Left forelimb (tissue), 1 donor: ENCODE results near the gene CFAP61.
"Not testable (repeated sequence)": the region's sequence is repeated elsewhere in the genome, so short reads cannot be mapped to it uniquely, and the experiment has no call there.

Source experiments
- DNase-seq: peaks from one replicate; pipeline ENCODE4 v3.0.0-alpha.2; 2018; ENCODE audit warnings: low spot score

Gene CFAP61

DNA sequence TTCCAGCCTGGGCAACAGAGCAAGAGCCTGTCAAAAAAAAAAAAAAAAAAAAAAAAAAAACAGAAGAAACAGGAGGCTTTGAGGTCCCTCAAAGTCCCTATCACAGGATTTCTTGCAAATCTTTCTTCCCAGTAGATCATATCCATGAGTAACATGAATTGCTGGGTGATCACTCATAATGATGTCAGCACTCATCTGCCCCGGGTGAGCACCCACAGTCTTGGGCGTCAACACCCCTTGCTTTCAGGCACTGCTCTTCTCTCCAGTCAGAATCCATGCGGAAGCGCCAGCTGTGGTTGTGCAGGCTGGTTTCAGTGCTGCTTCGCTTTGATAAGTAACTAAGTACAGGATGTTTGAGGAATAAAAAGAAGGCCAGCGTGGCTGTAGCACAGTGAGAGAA lies 275.4 kb downstream of the CFAP61 start:
- DNase-seq = no peak

GRCh38 chr20:20329564-20329963 lies 277.2 kb downstream of the CFAP61 start:
- DNase-seq = no peak

DNA sequence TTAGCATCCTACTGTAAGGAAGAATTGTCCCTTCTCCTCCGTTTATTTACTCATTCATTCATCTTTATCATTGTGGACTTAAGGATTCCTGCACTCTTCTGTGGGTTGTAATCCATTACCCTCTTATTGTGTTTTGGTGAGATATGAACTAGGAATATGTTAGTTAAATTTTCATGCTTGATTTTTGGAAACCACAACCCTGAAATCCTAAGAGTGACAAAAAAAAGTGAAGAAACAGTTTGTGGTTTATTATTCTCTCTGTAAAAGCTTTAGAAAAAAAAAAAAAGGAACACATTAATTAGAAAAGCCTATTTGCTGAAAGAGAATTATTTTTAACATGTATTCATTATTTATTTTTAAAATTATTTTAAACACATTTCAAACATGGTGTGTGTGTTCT lies 278.8 kb downstream of the CFAP61 start:
- no peak for DNase-seq

GRCh38 chr20:20331817-20332216 lies 279.5 kb downstream of the CFAP61 start:
- no peak for DNase-seq

GRCh38 chr20:20333866-20334265 lies 281.5 kb downstream of the CFAP61 start:
- DNase-seq = no peak

GRCh38 chr20:20334489-20334888 lies 282.2 kb downstream of the CFAP61 start:
- no peak for DNase-seq

DNA sequence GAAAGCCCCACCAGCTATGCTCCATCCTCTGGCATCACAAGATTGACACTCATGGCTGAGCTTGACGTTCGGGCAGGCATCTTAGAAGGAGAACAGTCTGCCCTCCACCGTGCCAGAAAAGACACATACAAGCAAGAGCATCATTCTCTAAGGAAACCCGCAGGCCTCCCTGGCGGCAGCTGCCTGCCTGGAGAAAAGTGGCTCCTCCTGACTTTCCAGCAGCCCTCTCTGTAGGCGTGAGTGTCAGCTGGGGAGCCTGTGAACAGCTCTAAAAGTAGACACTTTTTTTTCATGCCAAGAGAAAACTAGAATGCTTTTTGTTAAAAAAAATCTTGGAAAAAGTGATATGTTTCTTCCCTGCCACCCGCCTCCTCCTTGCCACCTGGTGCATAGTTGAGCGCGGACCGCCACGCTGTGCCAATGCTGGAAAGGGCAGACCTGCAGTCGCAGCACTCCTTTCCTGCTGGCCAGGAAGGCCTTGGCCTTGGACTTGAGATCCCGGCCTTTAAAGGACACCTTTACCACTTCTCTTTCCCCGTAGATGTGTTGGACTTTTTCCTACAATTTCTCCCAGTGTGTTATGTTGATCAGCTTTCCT lies 285.9 kb downstream of the CFAP61 start:
- no peak for DNase-seq

DNA sequence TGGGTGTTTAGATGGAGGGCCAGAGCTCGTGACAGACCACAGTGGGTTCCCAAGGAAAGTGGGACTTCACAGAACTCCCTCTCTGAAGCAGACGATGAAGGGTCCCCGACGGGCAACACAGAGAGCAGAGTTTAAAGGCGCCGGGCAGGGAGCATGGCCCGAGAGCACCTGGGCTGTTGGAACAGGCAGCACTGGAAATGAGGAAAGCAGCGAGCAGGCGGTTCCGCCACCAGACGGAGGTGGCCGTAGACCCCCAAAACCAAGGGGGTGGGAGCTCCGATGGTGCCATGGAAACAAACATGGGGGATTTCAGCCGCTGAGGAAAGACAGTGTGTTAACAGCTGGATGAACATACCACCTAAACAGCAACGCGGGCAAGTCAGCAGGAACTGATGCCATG lies 288.1 kb downstream of the CFAP61 start:
- DNase-seq = no peak

DNA sequence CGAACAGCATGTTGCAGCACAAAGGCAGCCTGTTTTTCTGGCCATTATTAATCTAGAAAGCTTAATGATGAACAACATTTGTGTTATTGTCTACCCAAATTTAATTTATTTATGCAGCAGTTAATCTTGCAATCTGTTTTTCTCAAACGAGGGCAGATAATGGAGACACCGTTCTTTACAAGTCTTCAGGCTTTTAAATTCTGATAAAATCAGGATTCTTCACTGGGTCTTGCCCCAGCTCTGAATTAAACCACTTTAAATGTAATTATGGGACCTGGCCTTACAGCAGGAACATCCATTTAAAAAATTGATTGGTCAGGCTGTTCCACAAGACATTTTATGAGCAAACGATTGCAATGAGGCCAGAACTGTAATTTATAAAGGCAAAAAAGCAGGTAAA lies 289.0 kb downstream of the CFAP61 start:
- DNase-seq = no peak

DNA sequence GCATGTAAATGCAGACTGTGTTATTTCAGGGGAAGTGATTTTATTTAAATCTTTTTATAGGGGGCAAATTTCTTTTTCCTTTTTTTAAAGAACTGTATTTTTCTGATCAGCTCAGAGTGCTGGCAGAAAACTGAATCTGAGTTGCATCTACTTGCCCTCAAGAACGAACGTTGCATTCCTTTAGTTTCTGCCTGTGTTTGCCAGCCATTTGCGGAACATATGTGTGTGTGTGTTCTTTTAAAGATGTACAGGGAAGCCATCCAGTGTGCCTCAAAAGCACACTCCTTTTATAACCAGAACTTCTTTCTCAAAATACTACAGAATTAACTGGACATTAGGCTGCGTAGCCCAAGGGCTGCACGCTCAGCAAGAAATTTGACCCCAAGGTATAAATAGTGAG lies 289.7 kb downstream of the CFAP61 start:
- DNase-seq = no peak

DNA sequence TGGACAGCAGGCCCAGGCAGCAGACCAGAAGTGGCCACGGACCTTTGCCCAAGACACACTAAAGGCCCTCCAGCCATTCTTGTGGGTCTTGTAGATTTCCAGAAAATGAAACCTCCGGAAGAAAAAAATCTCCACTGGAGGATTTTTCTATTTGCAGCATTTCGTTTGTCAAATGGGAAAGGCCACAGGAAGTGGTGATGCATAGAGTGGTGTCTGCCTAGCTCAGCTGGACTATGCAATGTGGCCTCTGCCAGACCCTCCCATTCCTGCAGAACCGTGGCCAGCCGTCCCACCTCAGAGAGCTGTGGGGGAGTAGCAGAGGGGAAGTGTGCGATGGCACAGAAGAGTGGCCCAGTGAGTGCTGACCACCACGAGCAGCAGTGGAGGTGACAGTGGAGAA lies 291.6 kb downstream of the CFAP61 start:
- DNase-seq = no peak

GRCh38 chr20:20344476-20344875 lies 292.1 kb downstream of the CFAP61 start:
- no peak for DNase-seq

- DNase-seq = no peak
Measured at GRCh38 chr20:20353576-20353975, 301.2 kb downstream of the CFAP61 start.

- not testable (repeated sequence) for DNase-seq
Measured at GRCh38 chr20:20355503-20355902, 303.2 kb downstream of the CFAP61 start.

DNA sequence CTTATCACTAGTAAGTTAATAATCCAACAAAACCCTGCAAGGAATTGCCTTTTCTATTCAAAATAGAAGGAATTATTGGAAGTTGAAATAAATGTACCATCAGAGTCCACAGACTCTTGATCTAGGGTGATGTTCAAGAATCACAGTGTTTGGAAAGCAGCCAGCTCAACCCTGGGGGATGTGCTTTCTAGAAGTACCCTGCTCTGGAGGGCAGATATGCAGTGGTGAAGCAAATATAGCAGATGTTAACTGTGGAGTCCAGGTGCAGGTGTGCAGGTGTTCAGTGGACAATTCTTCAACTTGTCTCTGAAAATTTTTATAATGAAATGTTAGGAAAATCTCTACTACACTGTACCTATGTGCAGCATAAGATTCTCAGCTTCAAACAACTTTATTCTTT lies 306.5 kb downstream of the CFAP61 start:
- no peak for DNase-seq

GRCh38 chr20:20359628-20360027 lies 307.3 kb downstream of the CFAP61 start:
- no peak for DNase-seq

DNA sequence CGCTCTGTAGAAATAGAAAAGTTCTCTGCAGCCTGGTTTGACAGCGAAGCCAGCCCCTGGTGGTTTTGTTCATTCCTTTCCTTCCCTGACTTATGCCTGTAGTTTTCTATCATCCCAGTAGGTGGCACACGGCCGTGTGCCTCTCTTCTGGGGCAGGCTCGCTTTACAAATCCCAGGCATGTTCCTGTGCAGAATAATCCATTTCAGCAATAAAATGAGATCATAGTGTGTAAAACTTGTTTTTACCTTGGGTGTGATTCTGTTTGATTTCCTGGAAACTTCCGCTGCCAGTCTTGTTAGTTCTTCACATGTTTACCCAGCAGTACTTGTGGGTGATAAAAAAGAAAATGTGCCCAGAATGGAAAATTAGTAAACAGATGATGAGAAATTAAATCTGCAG lies 308.1 kb downstream of the CFAP61 start:
- DNase-seq = no peak

GRCh38 chr20:20362774-20363433 lies 310.6 kb downstream of the CFAP61 start:
- DNase-seq = no peak

DNA sequence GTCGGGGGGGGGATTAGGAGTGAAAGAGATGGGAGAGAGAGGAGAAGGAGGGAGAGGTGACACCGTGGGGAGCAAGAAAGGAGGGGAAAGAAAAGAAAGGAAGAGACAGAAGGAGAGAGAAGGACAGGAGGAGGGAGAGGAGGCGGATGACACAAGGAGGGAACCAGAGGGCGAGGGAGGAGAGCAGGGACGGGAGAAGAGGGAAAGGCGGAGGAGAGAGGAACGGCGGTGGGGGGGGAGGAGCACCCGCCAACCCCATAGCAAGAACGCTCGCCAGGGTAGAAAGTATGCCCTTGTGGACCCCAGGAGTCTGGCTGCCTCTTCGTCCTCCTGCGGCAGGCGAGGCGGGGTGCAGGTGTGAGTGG lies 311.1 kb downstream of the CFAP61 start:
- no peak for DNase-seq

- DNase-seq = no peak
Measured at GRCh38 chr20:20363799-20364592, 311.7 kb downstream of the CFAP61 start.

- no peak for DNase-seq
Measured at GRCh38 chr20:20364593-20365479, 312.5 kb downstream of the CFAP61 start.

GRCh38 chr20:20365480-20366161 lies 313.3 kb downstream of the CFAP61 start:
- no peak for DNase-seq
